A549 (cell line): ENCODE measurements around the gene RBSN.

Experiments used
- CBX2 ChIP-seq: fragments of 200-600 bp; sonication (generic); IDR thresholded peaks from 2 replicates; pipeline ENCODE4 v1.6.1; 2016; ENCODE audit warnings: low read depth, mild to moderate bottlenecking, borderline replicate concordance
- EP300 ChIP-seq, 2 experiments: fragments of >200 bp; sonication (Bioruptor Twin); formaldehyde crosslinking; IDR thresholded peaks; 2 replicates in 1 of 2; 3 replicates in 1 of 2; pipeline ENCODE4 v1.6.1; 2016 to 2017
- FOSL2 ChIP-seq, 2 experiments: fragments of 450-650 bp in 1 of 2; fragments of >200 bp in 1 of 2; sonication (Bioruptor Twin) in 1 of 2; formaldehyde crosslinking; IDR thresholded peaks; 2 replicates each; pipeline versions ENCODE4 v1.5.0 to v1.6.1; 2016 to 2020; ENCODE audit warnings: mild to moderate bottlenecking in 1 of 2, moderate library complexity in 1 of 2
- HOXB5 ChIP-seq: fragments of 250-450 bp; sonication (Bioruptor Pico); IDR thresholded peaks from 2 replicates; pipeline ENCODE4 v1.5.0; 2020; ENCODE audit warnings: mild to moderate bottlenecking, moderate library complexity
- KDM1A ChIP-seq: fragments of 200-600 bp; sonication (generic); IDR thresholded peaks from 2 replicates; pipeline ENCODE4 v1.6.1; 2016; ENCODE audit warnings: low read depth, mild to moderate bottlenecking
- MYC ChIP-seq: IDR thresholded peaks from 2 replicates; pipeline ENCODE4 v1.6.1; 2012; ENCODE audit warnings: mild to moderate bottlenecking, inconsistent platforms, low read length, improper control_type of control experiment, borderline replicate concordance
- POLR2A ChIP-seq: IDR thresholded peaks from 2 replicates; pipeline ENCODE4 v1.6.1; 2012; ENCODE audit warnings: mild to moderate bottlenecking, low read length
- RCOR1 ChIP-seq: fragments of 150-350 bp; IDR thresholded peaks from 2 replicates; pipeline ENCODE4 v1.6.1; 2014; ENCODE audit warnings: antibody characterized with exemption, low read length, low read depth
- SMC3 ChIP-seq: fragments of >200 bp; sonication (Bioruptor Twin); formaldehyde crosslinking; IDR thresholded peaks from 3 replicates; pipeline ENCODE4 v1.6.1; 2018; ENCODE audit warnings: inconsistent platforms
- TF ChIP-seq, protein P1 (sequence below): IDR thresholded peaks from 2 replicates; pipeline ENCODE4 v1.6.1; 2012
- TF ChIP-seq, protein P2 (sequence below): fragments of >200 bp; sonication (Bioruptor Twin); formaldehyde crosslinking; IDR thresholded peaks from 3 replicates; pipeline ENCODE4 v1.5.1; 2016
- TF ChIP-seq, protein P3 (sequence below): fragments of >200 bp; sonication (Bioruptor Twin); formaldehyde crosslinking; IDR thresholded peaks from 3 replicates; pipeline ENCODE4 v1.6.1; 2016
- TF ChIP-seq, protein P4 (sequence below): fragments of 200-600 bp; sonication (generic); IDR thresholded peaks from 2 replicates; pipeline ENCODE4 v1.6.1; 2016; ENCODE audit warnings: antibody characterized with exemption, mild to moderate bottlenecking, moderate library complexity
- TF ChIP-seq, protein P5 (sequence below): fragments of 450-650 bp; IDR thresholded peaks from 2 replicates; pipeline ENCODE4 v1.6.1; 2014; ENCODE audit warnings: antibody characterized with exemption

DNA sequence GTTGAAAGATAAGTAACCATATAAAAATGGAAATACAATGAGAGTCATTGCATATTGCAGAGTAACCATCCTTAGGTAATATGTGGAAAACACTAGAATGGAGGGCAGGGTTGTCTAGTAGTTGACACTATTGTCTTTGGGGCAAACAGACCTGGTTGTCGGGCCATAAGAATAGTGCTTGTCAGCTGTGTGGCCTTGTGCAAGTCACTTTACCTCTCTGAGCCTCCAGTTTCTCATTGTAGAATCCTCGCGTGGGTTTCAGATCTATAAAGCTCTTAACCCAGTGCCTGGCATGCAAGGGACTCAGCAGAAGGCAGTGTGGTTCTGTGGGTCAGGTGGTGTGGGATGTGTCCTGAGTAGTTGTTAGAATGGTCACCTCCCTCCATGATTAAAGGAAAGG lies 65.8 kb downstream of the RBSN start:
- TF ChIP-seq, protein P1, sequence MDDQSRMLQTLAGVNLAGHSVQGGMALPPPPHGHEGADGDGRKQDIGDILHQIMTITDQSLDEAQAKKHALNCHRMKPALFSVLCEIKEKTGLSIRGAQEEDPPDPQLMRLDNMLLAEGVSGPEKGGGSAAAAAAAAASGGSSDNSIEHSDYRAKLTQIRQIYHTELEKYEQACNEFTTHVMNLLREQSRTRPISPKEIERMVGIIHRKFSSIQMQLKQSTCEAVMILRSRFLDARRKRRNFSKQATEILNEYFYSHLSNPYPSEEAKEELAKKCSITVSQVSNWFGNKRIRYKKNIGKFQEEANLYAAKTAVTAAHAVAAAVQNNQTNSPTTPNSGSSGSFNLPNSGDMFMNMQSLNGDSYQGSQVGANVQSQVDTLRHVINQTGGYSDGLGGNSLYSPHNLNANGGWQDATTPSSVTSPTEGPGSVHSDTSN, result no peak
- no peak for TF ChIP-seq POLR2A
- TF ChIP-seq, protein P2, sequence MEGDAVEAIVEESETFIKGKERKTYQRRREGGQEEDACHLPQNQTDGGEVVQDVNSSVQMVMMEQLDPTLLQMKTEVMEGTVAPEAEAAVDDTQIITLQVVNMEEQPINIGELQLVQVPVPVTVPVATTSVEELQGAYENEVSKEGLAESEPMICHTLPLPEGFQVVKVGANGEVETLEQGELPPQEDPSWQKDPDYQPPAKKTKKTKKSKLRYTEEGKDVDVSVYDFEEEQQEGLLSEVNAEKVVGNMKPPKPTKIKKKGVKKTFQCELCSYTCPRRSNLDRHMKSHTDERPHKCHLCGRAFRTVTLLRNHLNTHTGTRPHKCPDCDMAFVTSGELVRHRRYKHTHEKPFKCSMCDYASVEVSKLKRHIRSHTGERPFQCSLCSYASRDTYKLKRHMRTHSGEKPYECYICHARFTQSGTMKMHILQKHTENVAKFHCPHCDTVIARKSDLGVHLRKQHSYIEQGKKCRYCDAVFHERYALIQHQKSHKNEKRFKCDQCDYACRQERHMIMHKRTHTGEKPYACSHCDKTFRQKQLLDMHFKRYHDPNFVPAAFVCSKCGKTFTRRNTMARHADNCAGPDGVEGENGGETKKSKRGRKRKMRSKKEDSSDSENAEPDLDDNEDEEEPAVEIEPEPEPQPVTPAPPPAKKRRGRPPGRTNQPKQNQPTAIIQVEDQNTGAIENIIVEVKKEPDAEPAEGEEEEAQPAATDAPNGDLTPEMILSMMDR, result no peak
- no peak for TF ChIP-seq FOSL2 (IDR thresholded peaks at IDR 0.05)
- TF ChIP-seq FOSL2 (CRISPR knock-in tag; IDR thresholded peaks at IDR 0.05), result no peak
- TF ChIP-seq, protein P3, sequence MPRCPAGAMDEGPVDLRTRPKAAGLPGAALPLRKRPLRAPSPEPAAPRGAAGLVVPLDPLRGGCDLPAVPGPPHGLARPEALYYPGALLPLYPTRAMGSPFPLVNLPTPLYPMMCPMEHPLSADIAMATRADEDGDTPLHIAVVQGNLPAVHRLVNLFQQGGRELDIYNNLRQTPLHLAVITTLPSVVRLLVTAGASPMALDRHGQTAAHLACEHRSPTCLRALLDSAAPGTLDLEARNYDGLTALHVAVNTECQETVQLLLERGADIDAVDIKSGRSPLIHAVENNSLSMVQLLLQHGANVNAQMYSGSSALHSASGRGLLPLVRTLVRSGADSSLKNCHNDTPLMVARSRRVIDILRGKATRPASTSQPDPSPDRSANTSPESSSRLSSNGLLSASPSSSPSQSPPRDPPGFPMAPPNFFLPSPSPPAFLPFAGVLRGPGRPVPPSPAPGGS, result no peak
- TF ChIP-seq, protein P4, sequence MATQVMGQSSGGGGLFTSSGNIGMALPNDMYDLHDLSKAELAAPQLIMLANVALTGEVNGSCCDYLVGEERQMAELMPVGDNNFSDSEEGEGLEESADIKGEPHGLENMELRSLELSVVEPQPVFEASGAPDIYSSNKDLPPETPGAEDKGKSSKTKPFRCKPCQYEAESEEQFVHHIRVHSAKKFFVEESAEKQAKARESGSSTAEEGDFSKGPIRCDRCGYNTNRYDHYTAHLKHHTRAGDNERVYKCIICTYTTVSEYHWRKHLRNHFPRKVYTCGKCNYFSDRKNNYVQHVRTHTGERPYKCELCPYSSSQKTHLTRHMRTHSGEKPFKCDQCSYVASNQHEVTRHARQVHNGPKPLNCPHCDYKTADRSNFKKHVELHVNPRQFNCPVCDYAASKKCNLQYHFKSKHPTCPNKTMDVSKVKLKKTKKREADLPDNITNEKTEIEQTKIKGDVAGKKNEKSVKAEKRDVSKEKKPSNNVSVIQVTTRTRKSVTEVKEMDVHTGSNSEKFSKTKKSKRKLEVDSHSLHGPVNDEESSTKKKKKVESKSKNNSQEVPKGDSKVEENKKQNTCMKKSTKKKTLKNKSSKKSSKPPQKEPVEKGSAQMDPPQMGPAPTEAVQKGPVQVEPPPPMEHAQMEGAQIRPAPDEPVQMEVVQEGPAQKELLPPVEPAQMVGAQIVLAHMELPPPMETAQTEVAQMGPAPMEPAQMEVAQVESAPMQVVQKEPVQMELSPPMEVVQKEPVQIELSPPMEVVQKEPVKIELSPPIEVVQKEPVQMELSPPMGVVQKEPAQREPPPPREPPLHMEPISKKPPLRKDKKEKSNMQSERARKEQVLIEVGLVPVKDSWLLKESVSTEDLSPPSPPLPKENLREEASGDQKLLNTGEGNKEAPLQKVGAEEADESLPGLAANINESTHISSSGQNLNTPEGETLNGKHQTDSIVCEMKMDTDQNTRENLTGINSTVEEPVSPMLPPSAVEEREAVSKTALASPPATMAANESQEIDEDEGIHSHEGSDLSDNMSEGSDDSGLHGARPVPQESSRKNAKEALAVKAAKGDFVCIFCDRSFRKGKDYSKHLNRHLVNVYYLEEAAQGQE, result no peak
- no peak for TF ChIP-seq SMC3
- no peak for TF ChIP-seq RCOR1
- no peak for TF ChIP-seq HOXB5 (CRISPR knock-in tag)
- no peak for TF ChIP-seq MYC
- TF ChIP-seq EP300 (IDR thresholded peaks at IDR 0.05), result no peak
- TF ChIP-seq, protein P5, sequence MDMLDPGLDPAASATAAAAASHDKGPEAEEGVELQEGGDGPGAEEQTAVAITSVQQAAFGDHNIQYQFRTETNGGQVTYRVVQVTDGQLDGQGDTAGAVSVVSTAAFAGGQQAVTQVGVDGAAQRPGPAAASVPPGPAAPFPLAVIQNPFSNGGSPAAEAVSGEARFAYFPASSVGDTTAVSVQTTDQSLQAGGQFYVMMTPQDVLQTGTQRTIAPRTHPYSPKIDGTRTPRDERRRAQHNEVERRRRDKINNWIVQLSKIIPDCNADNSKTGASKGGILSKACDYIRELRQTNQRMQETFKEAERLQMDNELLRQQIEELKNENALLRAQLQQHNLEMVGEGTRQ, result no peak
- TF ChIP-seq KDM1A, result no peak
- no peak for TF ChIP-seq CBX2
